ENCODE results near the gene GJC2. TPM values are rescaled to one million over a fixed set of nuclear protein-coding genes. Genes with fewer than 3 reads are reported as not detected.

GJC2 gene
- polyA plus RNA-seq, 1 donor (not counting 4 experiments of a cell fraction or from before 2014, with no cell fraction given) = 0.58 TPM

- Histone ChIP-seq H3K27ac (ENCODE audit: control insufficient read depth, insufficient read depth, low read length) (peak overlapping the region; percentile 77), H3K36me3 (ENCODE audit: control insufficient read depth in 2 of 2, extremely low read depth in 1 of 2, insufficient read depth in 2 of 2, low read length in 2 of 2) (no peaks in the 10 kb centered on the region), H2AFZ (ENCODE audit: control insufficient read depth, low read length) (peak overlapping the region; percentile 79), H4K20me1 (ENCODE audit: control insufficient read depth, extremely low read depth, insufficient read depth, low read length) (no peaks in the 10 kb centered on the region), H3K4me1 (ENCODE audit: control insufficient read depth, extremely low read depth, insufficient read depth, low read length) (peaks cover 22% of the 10 kb centered on the region), H3K4me3 (ENCODE audit: control insufficient read depth in 2 of 3, extremely low read depth in 1 of 3, insufficient read depth in 2 of 3, low read depth in 1 of 3, low read length in 3 of 3) (peak overlapping the region; percentile 36 to 61 (median 57)), H3K79me2 (ENCODE audit: control insufficient read depth, insufficient read depth, low read length) (peaks cover 13% of the 10 kb centered on the region), H3K4me2 (ENCODE audit: control insufficient read depth, extremely low read depth, insufficient read depth, low read depth, low read length) (peak overlapping the region; percentile 90), H3K27me3 (ENCODE audit: control insufficient read depth, extremely low read depth, insufficient read depth, low read length) (no peaks in the 10 kb centered on the region), H3K9ac (ENCODE audit: control insufficient read depth, extremely low read depth, insufficient read depth, low read length) (peak overlapping the region; percentile 67), H3K9me3 (ENCODE audit: control insufficient read depth, low read depth, low read length) (no peaks in the 10 kb centered on the region), H3K9me1 (ENCODE audit: control insufficient read depth, extremely low read depth, insufficient read depth, low read length) (no peaks in the 10 kb centered on the region)
- FAIRE-seq (peak; percentile 83), DNase-seq (ENCODE audit: low read depth, low spot score) (no peak)
- no peak for TF ChIP-seq EZH2 (IDR thresholded peaks at IDR 0.05; ENCODE audit: low read length)
- TF ChIP-seq, protein P1, sequence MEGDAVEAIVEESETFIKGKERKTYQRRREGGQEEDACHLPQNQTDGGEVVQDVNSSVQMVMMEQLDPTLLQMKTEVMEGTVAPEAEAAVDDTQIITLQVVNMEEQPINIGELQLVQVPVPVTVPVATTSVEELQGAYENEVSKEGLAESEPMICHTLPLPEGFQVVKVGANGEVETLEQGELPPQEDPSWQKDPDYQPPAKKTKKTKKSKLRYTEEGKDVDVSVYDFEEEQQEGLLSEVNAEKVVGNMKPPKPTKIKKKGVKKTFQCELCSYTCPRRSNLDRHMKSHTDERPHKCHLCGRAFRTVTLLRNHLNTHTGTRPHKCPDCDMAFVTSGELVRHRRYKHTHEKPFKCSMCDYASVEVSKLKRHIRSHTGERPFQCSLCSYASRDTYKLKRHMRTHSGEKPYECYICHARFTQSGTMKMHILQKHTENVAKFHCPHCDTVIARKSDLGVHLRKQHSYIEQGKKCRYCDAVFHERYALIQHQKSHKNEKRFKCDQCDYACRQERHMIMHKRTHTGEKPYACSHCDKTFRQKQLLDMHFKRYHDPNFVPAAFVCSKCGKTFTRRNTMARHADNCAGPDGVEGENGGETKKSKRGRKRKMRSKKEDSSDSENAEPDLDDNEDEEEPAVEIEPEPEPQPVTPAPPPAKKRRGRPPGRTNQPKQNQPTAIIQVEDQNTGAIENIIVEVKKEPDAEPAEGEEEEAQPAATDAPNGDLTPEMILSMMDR (optimal IDR thresholded peaks at IDR 0.05 in 1 of 3, IDR thresholded peaks at IDR 0.05 in 1 of 3, conservative IDR thresholded peaks at IDR 0.05 in 1 of 3; ENCODE audit: extremely low read depth in 1 of 3, insufficient read depth in 2 of 3, low read length in 3 of 3) = no peak
- dilution Hi-C loops (cut with MboI; ENCODE audit: extremely low pct_ligation_motif_present, low sequenced_read_pairs) = no loop called here
These were observed 29.4 kb upstream of the GJC2 start for GRCh38 chr1:228120351-228120750.

DNA sequence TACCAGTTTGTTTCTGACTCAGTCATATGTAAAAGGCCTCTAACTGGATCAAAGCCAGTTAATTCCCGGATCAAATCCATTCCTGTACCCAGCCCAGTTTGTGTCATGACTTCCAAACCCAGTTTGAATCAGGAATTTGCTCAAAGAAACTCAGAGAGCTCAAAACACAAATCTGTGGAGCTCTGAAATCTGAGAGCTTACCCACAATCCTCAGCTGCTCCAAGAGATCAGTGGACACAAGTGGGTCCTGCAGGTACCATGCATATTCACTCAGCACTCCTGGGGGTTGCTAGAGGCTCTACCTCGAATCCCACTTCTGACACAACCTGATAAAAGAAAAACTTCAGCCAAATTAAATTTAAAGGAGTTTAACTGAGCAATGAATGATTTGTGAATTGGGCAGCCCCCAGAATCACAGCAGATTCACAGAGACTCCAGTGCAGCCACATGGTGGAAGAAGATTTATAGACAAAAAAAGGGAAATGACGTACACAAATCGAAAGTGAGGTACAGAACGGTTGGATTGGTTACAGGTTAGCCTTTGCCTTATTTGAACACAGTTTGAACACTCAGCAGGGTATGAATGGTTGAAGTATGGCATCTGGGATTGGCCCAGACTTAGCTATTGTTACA, 28.8 kb upstream of the GJC2 start:
- no peaks in the 10 kb centered on the region for H4K20me1 ChIP-seq (ENCODE audit: control insufficient read depth, extremely low read depth, insufficient read depth, low read length)
- H3K9me3 ChIP-seq (ENCODE audit: control insufficient read depth, low read depth, low read length) = no peaks in the 10 kb centered on the region
- DNase-seq (ENCODE audit: low read depth, low spot score) (no peak), FAIRE-seq (peak; percentile 81)
- H3K36me3 ChIP-seq (ENCODE audit: control insufficient read depth in 2 of 2, extremely low read depth in 1 of 2, insufficient read depth in 2 of 2, low read length in 2 of 2) = no peaks in the 10 kb centered on the region
- H2AFZ ChIP-seq (ENCODE audit: control insufficient read depth, low read length) = peak overlapping the region; percentile 61
- no peaks in the 10 kb centered on the region for H3K9me1 ChIP-seq (ENCODE audit: control insufficient read depth, extremely low read depth, insufficient read depth, low read length)
- peak overlapping the region; percentile 36 to 57 (median 41) for H3K4me3 ChIP-seq (ENCODE audit: control insufficient read depth in 2 of 3, extremely low read depth in 1 of 3, insufficient read depth in 2 of 3, low read depth in 1 of 3, low read length in 3 of 3)
- TF ChIP-seq EZH2 (IDR thresholded peaks at IDR 0.05; ENCODE audit: low read length) = no peak
- TF ChIP-seq, protein P1 (optimal IDR thresholded peaks at IDR 0.05 in 1 of 3, IDR thresholded peaks at IDR 0.05 in 1 of 3, conservative IDR thresholded peaks at IDR 0.05 in 1 of 3; ENCODE audit: extremely low read depth in 1 of 3, insufficient read depth in 2 of 3, low read length in 3 of 3) = peak in 2 of 3 experiments; percentile 5 to 11
- dilution Hi-C loops (cut with MboI; ENCODE audit: extremely low pct_ligation_motif_present, low sequenced_read_pairs) = no loop called here
- no peaks in the 10 kb centered on the region for H3K27me3 ChIP-seq (ENCODE audit: control insufficient read depth, extremely low read depth, insufficient read depth, low read length)
- H3K27ac ChIP-seq (ENCODE audit: control insufficient read depth, insufficient read depth, low read length) = peak overlapping the region; percentile 77
- peak overlapping the region; percentile 90 for H3K4me2 ChIP-seq (ENCODE audit: control insufficient read depth, extremely low read depth, insufficient read depth, low read depth, low read length)
- peak overlapping the region; percentile 67 for H3K9ac ChIP-seq (ENCODE audit: control insufficient read depth, extremely low read depth, insufficient read depth, low read length)
- peaks cover 22% of the 10 kb centered on the region for H3K4me1 ChIP-seq (ENCODE audit: control insufficient read depth, extremely low read depth, insufficient read depth, low read length)
- H3K79me2 ChIP-seq (ENCODE audit: control insufficient read depth, insufficient read depth, low read length) = peaks cover 13% of the 10 kb centered on the region

Measured in keratinocyte (primary cell).